DND-41 (cell line): ENCODE measurements around the gene TCEAL9.

Source experiments
- ATAC-seq: fragments of 200-7000 bp; cut with Tn5 transposase; 3 replicates; pipeline ENCODE4 v1.9.1; 2021; ENCODE audit warnings: low read depth; ENCODE audit not compliant: insufficient read depth
- DNase-seq: peaks from one replicate; pipeline ENCODE4 v3.0.0-alpha.2; 2020
- H2AFZ ChIP-seq: 2 replicates; pipeline ENCODE4 v1.6.0; 2012; ENCODE audit warnings: low read depth, low read length
- H3K27ac ChIP-seq: 2 replicates; pipeline ENCODE4 v1.5.1; 2012; ENCODE audit warnings: low read length, inconsistent platforms
- H3K27me3 ChIP-seq: fragments of 200-600 bp; sonication (generic); 2 replicates; pipeline ENCODE4 v1.6.0; 2012; ENCODE audit warnings: low read length, mild to moderate bottlenecking, inconsistent platforms; ENCODE audit not compliant: insufficient read depth, poor library complexity
- H3K36me3 ChIP-seq: 2 replicates; pipeline ENCODE4 v1.5.1; 2012; ENCODE audit warnings: low read length, inconsistent platforms; ENCODE audit not compliant: insufficient read depth
- H3K4me1 ChIP-seq: 2 replicates; pipeline ENCODE4 v1.5.1; 2012; ENCODE audit warnings: mild to moderate bottlenecking, low read length; ENCODE audit not compliant: insufficient read depth
- H3K4me2 ChIP-seq: 2 replicates; pipeline ENCODE4 v1.6.0; 2012; ENCODE audit warnings: mild to moderate bottlenecking, moderate library complexity, low read length, inconsistent platforms; ENCODE audit not compliant: insufficient read depth
- H3K4me3 ChIP-seq, 2 experiments: fragments of 200-600 bp in 1 of 2; shearing (Covaris generic) in 1 of 2; 2 replicates each; pipeline ENCODE4 v1.5.1; 2012 to 2016; ENCODE audit warnings: inconsistent platforms in 2 of 2, low read length in 2 of 2, mild to moderate bottlenecking in 2 of 2, low read depth in 1 of 2, moderate library complexity in 1 of 2
- H3K79me2 ChIP-seq: 2 replicates; pipeline ENCODE4 v1.6.0; 2012; ENCODE audit warnings: low read length, inconsistent platforms; ENCODE audit not compliant: insufficient read depth
- H3K9ac ChIP-seq: 2 replicates; pipeline ENCODE4 v1.6.0; 2012; ENCODE audit warnings: low read depth, mild to moderate bottlenecking, inconsistent platforms, low read length, moderate library complexity
- H3K9me3 ChIP-seq: 2 replicates; pipeline ENCODE4 v1.5.1; 2012; ENCODE audit warnings: low read length, moderate library complexity, mild to moderate bottlenecking, inconsistent platforms; ENCODE audit not compliant: insufficient read depth, severe bottlenecking
- H4K20me1 ChIP-seq: 2 replicates; pipeline ENCODE4 v1.6.0; 2012; ENCODE audit warnings: low read length; ENCODE audit not compliant: insufficient read depth
- CTCF ChIP-seq: IDR thresholded peaks from 2 replicates; pipeline ENCODE4 v1.5.1; 2012; ENCODE audit warnings: borderline replicate concordance, low read length, moderate library complexity, mild to moderate bottlenecking; ENCODE audit not compliant: poor library complexity, severe bottlenecking; ENCODE audit errors: extremely low read depth
- EZH2 ChIP-seq: IDR thresholded peaks from 3 replicates; pipeline ENCODE4 v1.6.1; 2012; ENCODE audit warnings: borderline replicate concordance, low read depth, mild to moderate bottlenecking, moderate library complexity, low read length, inconsistent platforms; ENCODE audit not compliant: severe bottlenecking

Gene TCEAL9

GRCh38 chrX:103369479-103369878 is 13.2 kb downstream of the TCEAL9 start:
- Histone ChIP-seq H3K27me3 (no peaks in the 10 kb centered on the region), H3K79me2 (no peaks in the 10 kb centered on the region), H3K4me2 (no peak overlapping the region), H3K9ac (no peak overlapping the region), H3K4me3 (no peak overlapping the region), H3K36me3 (no peaks in the 10 kb centered on the region), H3K27ac (no peak overlapping the region), H3K9me3 (no peaks in the 10 kb centered on the region), H3K4me1 (no peaks in the 10 kb centered on the region), H4K20me1 (no peaks in the 10 kb centered on the region), H2AFZ (no peak overlapping the region)
- DNase-seq (no peak), ATAC-seq (no peak)
- TF ChIP-seq EZH2 (no peak), CTCF (no peak)

- DNase-seq (no peak), ATAC-seq (no peak)
- Histone ChIP-seq H3K9me3 (no peaks in the 10 kb centered on the region), H3K4me3 (no peak overlapping the region), H3K9ac (no peak overlapping the region), H3K79me2 (peaks cover 11% of the 10 kb centered on the region; the same call in 1 of the 2 replicates), H3K4me1 (peaks cover 12% of the 10 kb centered on the region), H4K20me1 (no peaks in the 10 kb centered on the region), H3K36me3 (peaks cover 5% of the 10 kb centered on the region; the same call in 1 of the 2 replicates), H3K27me3 (no peaks in the 10 kb centered on the region), H2AFZ (no peak overlapping the region), H3K4me2 (no peak overlapping the region), H3K27ac (no peak overlapping the region)
- no peak for TF ChIP-seq CTCF
These were observed 16.6 kb downstream of the TCEAL9 start for GRCh38 chrX:103372886-103373285.

GRCh38 chrX:103373581-103373980 is 17.3 kb downstream of the TCEAL9 start:
- Histone ChIP-seq H3K27me3 (no peaks in the 10 kb centered on the region), H3K4me3 (no peak overlapping the region), H2AFZ (no peak overlapping the region), H3K79me2 (peaks cover 11% of the 10 kb centered on the region; the same call in 1 of the 2 replicates), H3K27ac (no peak overlapping the region), H3K4me1 (peaks cover 13% of the 10 kb centered on the region), H3K36me3 (peaks cover 7% of the 10 kb centered on the region), H4K20me1 (no peaks in the 10 kb centered on the region), H3K9me3 (no peaks in the 10 kb centered on the region), H3K4me2 (no peak overlapping the region), H3K9ac (no peak overlapping the region)
- DNase-seq: no peak
- ATAC-seq: no peak
- TF ChIP-seq CTCF (no peak), EZH2 (no peak)
